ENCODE measurements around the gene SLC4A8. TPM values are rescaled to one million over a fixed set of nuclear protein-coding genes. Genes with fewer than 3 reads are reported as not detected.

Gene SLC4A8
- total RNA-seq, 2 experiments from 2014 or later = 1.3 to 1.8 TPM

GRCh38 chr12:51432921-51433320, 8.3 kb downstream of the SLC4A8 start:
- CTCF ChIA-PET = interaction anchor here (0.7 kb wide), 1 partner anchor 79 kb away, joined by 3 read pairs; no protein-coding TSS in a partner anchor
- POLR2A ChIA-PET = interaction anchor here (0.6 kb wide), 1 partner anchor 472 kb away, joined by 3 read pairs; no protein-coding TSS in a partner anchor
- no peak for DNase-seq

GRCh38 chr12:51434305-51434704, 9.7 kb downstream of the SLC4A8 start:
- TF ChIP-seq CTCF (IDR thresholded peaks at IDR 0.05) = no peak
- H3K27ac Mint-ChIP-seq = no peak overlapping the region
- no peaks in the 10 kb centered on the region for H3K9me3 ChIP-seq (ENCODE audit: control insufficient read depth in 1 of 2, insufficient read depth in 1 of 2, low read length in 2 of 2)
- no peaks in the 10 kb centered on the region for H3K36me3 Mint-ChIP-seq (ENCODE audit: low read depth)
- peaks cover 1% of the 10 kb centered on the region for H3K4me1 ChIP-seq (ENCODE audit: insufficient read depth, low read length)
- H3K27ac ChIP-seq (ENCODE audit: low read depth in 1 of 2, low read length in 2 of 2) = no peak overlapping the region
- H3K27me3 ChIP-seq (ENCODE audit: control insufficient read depth in 1 of 2, insufficient read depth in 2 of 2, low read length in 2 of 2) = no peaks in the 10 kb centered on the region
- POLR2A ChIA-PET = no interaction called here
- H3K4me1 Mint-ChIP-seq (ENCODE audit: low read depth) = peaks cover 3% of the 10 kb centered on the region
- H3K4me3 ChIP-seq (ENCODE audit: low read length) = no peak overlapping the region
- H3K27me3 Mint-ChIP-seq = no peaks in the 10 kb centered on the region
- H3K36me3 ChIP-seq (ENCODE audit: insufficient read depth, low read length) = no peaks in the 10 kb centered on the region
- H3K4me3 Mint-ChIP-seq = no peak overlapping the region
- no peak for DNase-seq
- intact Hi-C loops (cut with DNase I, micrococcal nuclease) = no loop called here
- no peak for ATAC-seq (ENCODE audit: poor library complexity)
- CTCF ChIA-PET = no interaction called here
- H3K9me3 Mint-ChIP-seq = no peaks in the 10 kb centered on the region

More at GRCh38 chr12:51432921-51433320, 8.3 kb downstream of the SLC4A8 start:
- Mint-ChIP-seq H3K4me3 (no peak overlapping the region), H3K36me3 (ENCODE audit: low read depth) (no peaks in the 10 kb centered on the region), H3K27me3 (no peaks in the 10 kb centered on the region), H3K27ac (no peak overlapping the region), H3K9me3 (no peaks in the 10 kb centered on the region), H3K4me1 (ENCODE audit: low read depth) (no peaks in the 10 kb centered on the region)
- Histone ChIP-seq H3K9me3 (ENCODE audit: control insufficient read depth in 1 of 2, insufficient read depth in 1 of 2, low read length in 2 of 2) (no peaks in the 10 kb centered on the region), H3K27ac (ENCODE audit: low read depth in 1 of 2, low read length in 2 of 2) (no peak overlapping the region), H3K4me3 (ENCODE audit: low read length) (no peak overlapping the region), H3K36me3 (ENCODE audit: insufficient read depth, low read length) (no peaks in the 10 kb centered on the region), H3K4me1 (ENCODE audit: insufficient read depth, low read length) (no peaks in the 10 kb centered on the region), H3K27me3 (ENCODE audit: control insufficient read depth in 1 of 2, insufficient read depth in 2 of 2, low read length in 2 of 2) (no peaks in the 10 kb centered on the region)
- no peak for ATAC-seq (ENCODE audit: poor library complexity)
- no peak for TF ChIP-seq CTCF (IDR thresholded peaks at IDR 0.05)
- intact Hi-C loops (cut with DNase I, micrococcal nuclease) = no loop called here

GRCh38 chr12:51437431-51437830, 12.8 kb downstream of the SLC4A8 start:
- Mint-ChIP-seq H3K4me1 (ENCODE audit: low read depth) (peaks cover 15% of the 10 kb centered on the region), H3K36me3 (ENCODE audit: low read depth) (no peaks in the 10 kb centered on the region), H3K27ac (no peak overlapping the region), H3K9me3 (no peaks in the 10 kb centered on the region), H3K27me3 (no peaks in the 10 kb centered on the region), H3K4me3 (no peak overlapping the region)
- no peak for TF ChIP-seq CTCF (IDR thresholded peaks at IDR 0.05)
- POLR2A ChIA-PET = interaction anchor here (1.1 kb wide), 1 partner anchor 54 kb away, joined by 3 read pairs; no protein-coding TSS in a partner anchor
- Histone ChIP-seq H3K4me3 (ENCODE audit: low read length) (no peak overlapping the region), H3K27me3 (ENCODE audit: control insufficient read depth in 1 of 2, insufficient read depth in 2 of 2, low read length in 2 of 2) (no peaks in the 10 kb centered on the region), H3K27ac (ENCODE audit: low read depth in 1 of 2, low read length in 2 of 2) (no peak overlapping the region), H3K4me1 (ENCODE audit: insufficient read depth, low read length) (peaks cover 7% of the 10 kb centered on the region), H3K9me3 (ENCODE audit: control insufficient read depth in 1 of 2, insufficient read depth in 1 of 2, low read length in 2 of 2) (no peaks in the 10 kb centered on the region), H3K36me3 (ENCODE audit: insufficient read depth, low read length) (no peaks in the 10 kb centered on the region)
- ATAC-seq (ENCODE audit: poor library complexity) (no peak), DNase-seq (no peak)
- intact Hi-C loops (cut with DNase I, micrococcal nuclease) = no loop called here
- CTCF ChIA-PET = no interaction called here

Measured in CD4-positive, alpha-beta T cell (primary cell).